GM12878 (cell line): ENCODE measurements around the gene ALDH3A2. TPM values are rescaled to one million over a fixed set of nuclear protein-coding genes. Genes with fewer than 3 reads are reported as not detected.

Experiments used
- ATAC-seq: fragments of 200-7000 bp; cut with Tn5 transposase; 3 replicates; pipeline ENCODE4 v1.9.1; 2020; ENCODE audit warnings: mild to moderate bottlenecking, moderate library complexity
- BruUV-seq: library from RNA; stranded (reverse); fragments of 400-500 nt; replicated peaks from 2 replicates; lab custom pipeline; 2021; lab: Mats Ljungman, UMichigan
- CTCF ChIA-PET: fragments of 300-600 bp; sonication (Branson Sonifier 250); formaldehyde crosslinking; extraction: SDS; loops from one replicate; lab custom pipeline; 2021; ENCODE audit warnings: inconsistent platforms; lab: Yijun Ruan, JAX
- POLR2A ChIA-PET: fragments of 350-600 bp; formaldehyde crosslinking; extraction: SDS; loops from one replicate; lab custom pipeline; 2021; ENCODE audit warnings: inconsistent platforms; lab: Charles Lee
- RAD21 ChIA-PET: fragments of 300-600 bp; sonication (Branson Sonifier 250); formaldehyde crosslinking; loops from one replicate; lab custom pipeline; 2023; ENCODE audit warnings: antibody characterized with exemption; ENCODE audit not compliant: unreplicated experiment; lab: Charles Lee
- SMC1A ChIA-PET: fragments of 300-600 bp; sonication (Branson Sonifier 250); formaldehyde crosslinking; loops from one replicate; lab custom pipeline; 2023; ENCODE audit not compliant: unreplicated experiment, uncharacterized antibody; lab: Charles Lee
- DNase-seq: peaks from one replicate; pipeline ENCODE4 v3.0.0-alpha.2; 2011; ENCODE audit warnings: low read depth, low spot score
- FAIRE-seq: peaks from 3 replicates; lab custom pipeline; 2011; peaks lifted over from hg19 to GRCh38; lab: Jason Lieb, UNC
- H2AFZ ChIP-seq: 2 replicates; pipeline ENCODE4 v1.6.0; 2011; ENCODE audit warnings: low read depth, low read length, control low read depth; ENCODE audit not compliant: control insufficient read depth
- H3K27ac ChIP-seq: 2 replicates; pipeline ENCODE4 v1.5.1; 2011; ENCODE audit warnings: control low read depth; ENCODE audit not compliant: control insufficient read depth, insufficient read depth
- H3K27me3 ChIP-seq, 2 experiments: replicated peaks in 1 of 2; 2 replicates each; pipeline versions ENCODE4 v1.6.0 to v1.6.1; 2011; ENCODE audit warnings: low read length in 1 of 2; ENCODE audit not compliant: control insufficient read depth in 2 of 2, insufficient read depth in 2 of 2
- H3K36me3 ChIP-seq, 2 experiments: 2 replicates each; pipeline ENCODE4 v1.5.1; 2011; ENCODE audit warnings: low read length in 1 of 2; ENCODE audit not compliant: control insufficient read depth in 2 of 2, insufficient read depth in 2 of 2
- H3K4me1 ChIP-seq: 2 replicates; pipeline ENCODE4 v1.6.1; 2011; ENCODE audit warnings: mild to moderate bottlenecking, low read length, moderate library complexity, mixed read lengths; ENCODE audit not compliant: control insufficient read depth, insufficient read depth
- H3K4me2 ChIP-seq: 2 replicates; pipeline ENCODE4 v1.6.0; 2011; ENCODE audit warnings: control low read depth; ENCODE audit not compliant: control insufficient read depth, insufficient read depth
- H3K4me3 ChIP-seq: fragments of 200-600 bp; sonication (generic); 2 replicates; pipeline ENCODE4 v1.5.1; 2016
- H3K79me2 ChIP-seq: 2 replicates; pipeline ENCODE4 v1.6.0; 2011; ENCODE audit warnings: low read length; ENCODE audit not compliant: control insufficient read depth, insufficient read depth
- H3K9ac ChIP-seq: 2 replicates; pipeline ENCODE4 v1.8.0; 2011; ENCODE audit warnings: low read length, control low read depth, mixed read lengths; ENCODE audit not compliant: control insufficient read depth, insufficient read depth
- H3K9me3 ChIP-seq: replicated peaks from 3 replicates; pipeline ENCODE4 v1.5.1; 2011; ENCODE audit warnings: mild to moderate bottlenecking, low read length; ENCODE audit not compliant: control insufficient read depth, insufficient read depth
- H4K20me1 ChIP-seq: 2 replicates; pipeline ENCODE4 v1.6.0; 2011; ENCODE audit not compliant: control insufficient read depth, insufficient read depth
- CREM ChIP-seq: IDR thresholded peaks from 2 replicates; pipeline ENCODE4 v1.6.1; 2014; ENCODE audit warnings: antibody characterized with exemption, low read depth
- NFXL1 ChIP-seq: fragments of 450-650 bp; IDR thresholded peaks from 2 replicates; pipeline ENCODE4 v1.6.1; 2017; ENCODE audit warnings: antibody characterized with exemption, mild to moderate bottlenecking, borderline replicate concordance
- NFYB ChIP-seq: IDR thresholded peaks from 2 replicates; pipeline ENCODE4 v1.6.1; 2011; ENCODE audit warnings: low read depth, mild to moderate bottlenecking, low read length, improper control_type of control experiment, moderate library complexity; ENCODE audit not compliant: insufficient read depth
- WGBS: methylation state at CpG from one replicate; pipeline ENCODE4 v1.1.6; 2016; ENCODE audit warnings: low lambda C conversion rate; ENCODE audit not compliant: insufficient replicate concordance, insufficient coverage; ENCODE audit errors: missing lambda C conversion rate; 5-methylcytosine and 5-hydroxymethylcytosine counted together
- in situ Hi-C: fragments of 300-500 bp; cut with MboI; formaldehyde crosslinking; loops from 9 replicates; pipeline ENCODE4 v1.14.3; 2018; ENCODE audit warnings: mixed read lengths
- intact Hi-C: fragments of 100-400 bp; cut with micrococcal nuclease; formaldehyde crosslinking; loops from one replicate; pipeline ENCODE4 v1.14.2; 2022; ENCODE audit not compliant: unreplicated experiment
- polyA plus RNA-seq, 11 experiments: library from polyadenylated mRNA; depleted of rRNA in 4 of 11; unstranded in 6 of 11; stranded (reverse) in 5 of 11; fragments of >200 nt; fragmentation: Nextera tagmentation in 4 of 11; fragmentation: Illumina TruSeq in 1 of 11; extraction: Ambion mirVana in 4 of 11; extraction: Trizol in 1 of 11; gene quantifications; 1 replicate in 1 of 11; 2 replicates in 10 of 11; pipeline versions ENCODE4 v1.2.1 to v1.2.3, GENCODE V29; 2011 to 2016; ENCODE audit warnings: inconsistent platforms in 2 of 11, missing spikeins in 2 of 11, low read depth in 1 of 11
- total RNA-seq, 4 experiments: library from RNA; depleted of rRNA in 3 of 4; stranded (reverse); fragments of >200 nt in 3 of 4; fragmentation: Illumina TruSeq in 1 of 4; extraction: Trizol in 1 of 4; gene quantifications; 2 replicates each; pipeline versions ENCODE4 v1.2.1 to v1.2.3, GENCODE V29; 2013 to 2021
- TF ChIP-seq, protein P1 (sequence below): IDR thresholded peaks from 2 replicates; pipeline ENCODE4 v1.6.1; 2012; ENCODE audit warnings: improper control_type of control experiment, low read depth, low read length; ENCODE audit not compliant: insufficient replicate concordance
- TF ChIP-seq, protein P2 (sequence below): fragments of 450-650 bp; IDR thresholded peaks from 2 replicates; pipeline ENCODE4 v1.6.1; 2016; ENCODE audit warnings: mild to moderate bottlenecking
- TF ChIP-seq, protein P3 (sequence below): IDR thresholded peaks from 2 replicates; pipeline ENCODE4 v1.6.1; 2011; ENCODE audit warnings: low read depth, low read length, improper control_type of control experiment, borderline replicate concordance

ALDH3A2 gene
- total and polyA plus RNA-seq, 10 of the 15 experiments (the other 5 are each of a cell fraction or from before 2014, with no cell fraction given): 5.0 to 37.0 (median 26.1) TPM

DNA sequence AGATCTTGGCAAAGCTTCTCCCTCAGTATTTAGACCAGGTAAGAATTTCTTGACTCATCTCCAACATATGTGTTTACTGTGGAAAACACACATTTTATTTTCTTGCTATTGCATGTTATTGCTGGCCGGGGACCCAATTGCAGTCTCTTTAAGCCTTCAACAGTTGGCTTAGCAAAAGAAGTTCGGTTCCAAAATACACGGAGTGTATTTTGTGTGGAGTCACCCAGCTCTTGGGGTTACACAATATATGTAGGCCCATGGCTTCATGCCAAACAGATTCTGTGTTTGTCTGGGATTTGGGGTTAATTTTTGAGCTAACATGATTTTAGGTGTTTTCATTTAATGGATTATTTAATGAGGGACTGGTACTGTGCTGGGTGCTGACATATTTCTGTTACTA, 4.0 kb downstream of the ALDH3A2 start:
- POLR2A ChIA-PET: no interaction called here

More for the DNA sequence above, 4.0 kb downstream of the ALDH3A2 start:
- CTCF ChIA-PET: interaction anchor here (1.2 kb wide), 1 partner anchor 110 kb away, joined by 4 read pairs; no protein-coding TSS in a partner anchor
- RAD21 ChIA-PET: no interaction called here
- Histone ChIP-seq H3K9me3 (no peaks in the 10 kb centered on the region; the same call in 2 of the 3 replicates), H2AFZ (no peak overlapping the region), H3K9ac (no peak overlapping the region), H3K27me3 (no peaks in the 10 kb centered on the region), H3K36me3 (no peaks in the 10 kb centered on the region; a peak in 1 of 4 replicates), H3K27ac (no peak overlapping the region), H3K79me2 (peaks cover 8% of the 10 kb centered on the region), H4K20me1 (no peaks in the 10 kb centered on the region), H3K4me3 (no peak overlapping the region), H3K4me1 (peaks cover 3% of the 10 kb centered on the region; the same call in 1 of the 2 replicates), H3K4me2 (no peak overlapping the region)
- FAIRE-seq (no peak), ATAC-seq (no peak), DNase-seq (no peak)
- no peak for TF ChIP-seq NFXL1
- TF ChIP-seq, protein P1, sequence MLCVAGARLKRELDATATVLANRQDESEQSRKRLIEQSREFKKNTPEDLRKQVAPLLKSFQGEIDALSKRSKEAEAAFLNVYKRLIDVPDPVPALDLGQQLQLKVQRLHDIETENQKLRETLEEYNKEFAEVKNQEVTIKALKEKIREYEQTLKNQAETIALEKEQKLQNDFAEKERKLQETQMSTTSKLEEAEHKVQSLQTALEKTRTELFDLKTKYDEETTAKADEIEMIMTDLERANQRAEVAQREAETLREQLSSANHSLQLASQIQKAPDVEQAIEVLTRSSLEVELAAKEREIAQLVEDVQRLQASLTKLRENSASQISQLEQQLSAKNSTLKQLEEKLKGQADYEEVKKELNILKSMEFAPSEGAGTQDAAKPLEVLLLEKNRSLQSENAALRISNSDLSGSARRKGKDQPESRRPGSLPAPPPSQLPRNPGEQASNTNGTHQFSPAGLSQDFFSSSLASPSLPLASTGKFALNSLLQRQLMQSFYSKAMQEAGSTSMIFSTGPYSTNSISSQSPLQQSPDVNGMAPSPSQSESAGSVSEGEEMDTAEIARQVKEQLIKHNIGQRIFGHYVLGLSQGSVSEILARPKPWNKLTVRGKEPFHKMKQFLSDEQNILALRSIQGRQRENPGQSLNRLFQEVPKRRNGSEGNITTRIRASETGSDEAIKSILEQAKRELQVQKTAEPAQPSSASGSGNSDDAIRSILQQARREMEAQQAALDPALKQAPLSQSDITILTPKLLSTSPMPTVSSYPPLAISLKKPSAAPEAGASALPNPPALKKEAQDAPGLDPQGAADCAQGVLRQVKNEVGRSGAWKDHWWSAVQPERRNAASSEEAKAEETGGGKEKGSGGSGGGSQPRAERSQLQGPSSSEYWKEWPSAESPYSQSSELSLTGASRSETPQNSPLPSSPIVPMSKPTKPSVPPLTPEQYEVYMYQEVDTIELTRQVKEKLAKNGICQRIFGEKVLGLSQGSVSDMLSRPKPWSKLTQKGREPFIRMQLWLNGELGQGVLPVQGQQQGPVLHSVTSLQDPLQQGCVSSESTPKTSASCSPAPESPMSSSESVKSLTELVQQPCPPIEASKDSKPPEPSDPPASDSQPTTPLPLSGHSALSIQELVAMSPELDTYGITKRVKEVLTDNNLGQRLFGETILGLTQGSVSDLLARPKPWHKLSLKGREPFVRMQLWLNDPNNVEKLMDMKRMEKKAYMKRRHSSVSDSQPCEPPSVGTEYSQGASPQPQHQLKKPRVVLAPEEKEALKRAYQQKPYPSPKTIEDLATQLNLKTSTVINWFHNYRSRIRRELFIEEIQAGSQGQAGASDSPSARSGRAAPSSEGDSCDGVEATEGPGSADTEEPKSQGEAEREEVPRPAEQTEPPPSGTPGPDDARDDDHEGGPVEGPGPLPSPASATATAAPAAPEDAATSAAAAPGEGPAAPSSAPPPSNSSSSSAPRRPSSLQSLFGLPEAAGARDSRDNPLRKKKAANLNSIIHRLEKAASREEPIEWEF: no peak
- no peak for TF ChIP-seq NFYB
- TF ChIP-seq CREM: no peak
- TF ChIP-seq, protein P2, sequence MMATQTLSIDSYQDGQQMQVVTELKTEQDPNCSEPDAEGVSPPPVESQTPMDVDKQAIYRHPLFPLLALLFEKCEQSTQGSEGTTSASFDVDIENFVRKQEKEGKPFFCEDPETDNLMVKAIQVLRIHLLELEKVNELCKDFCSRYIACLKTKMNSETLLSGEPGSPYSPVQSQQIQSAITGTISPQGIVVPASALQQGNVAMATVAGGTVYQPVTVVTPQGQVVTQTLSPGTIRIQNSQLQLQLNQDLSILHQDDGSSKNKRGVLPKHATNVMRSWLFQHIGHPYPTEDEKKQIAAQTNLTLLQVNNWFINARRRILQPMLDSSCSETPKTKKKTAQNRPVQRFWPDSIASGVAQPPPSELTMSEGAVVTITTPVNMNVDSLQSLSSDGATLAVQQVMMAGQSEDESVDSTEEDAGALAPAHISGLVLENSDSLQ: no peak
- TF ChIP-seq, protein P3, sequence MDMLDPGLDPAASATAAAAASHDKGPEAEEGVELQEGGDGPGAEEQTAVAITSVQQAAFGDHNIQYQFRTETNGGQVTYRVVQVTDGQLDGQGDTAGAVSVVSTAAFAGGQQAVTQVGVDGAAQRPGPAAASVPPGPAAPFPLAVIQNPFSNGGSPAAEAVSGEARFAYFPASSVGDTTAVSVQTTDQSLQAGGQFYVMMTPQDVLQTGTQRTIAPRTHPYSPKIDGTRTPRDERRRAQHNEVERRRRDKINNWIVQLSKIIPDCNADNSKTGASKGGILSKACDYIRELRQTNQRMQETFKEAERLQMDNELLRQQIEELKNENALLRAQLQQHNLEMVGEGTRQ: no peak
- no TSS peak for BruUV-seq
- SMC1A ChIA-PET: interaction anchor here (0.7 kb wide), 1 partner anchor 12 kb away, joined by 3 read pairs; no protein-coding TSS in a partner anchor
- intact Hi-C loops: no loop called here
- in situ Hi-C loops: no loop called here
- WGBS: 96% methylated on average over 3 of the region's 3 CpGs
